ENCODE measurements around the gene MYO19. TPM values are rescaled to one million over a fixed set of nuclear protein-coding genes. Genes with fewer than 3 reads are reported as not detected.

MYO19 gene
- total RNA-seq, 2 experiments from 2014 or later = 109 to 154 TPM

DNA sequence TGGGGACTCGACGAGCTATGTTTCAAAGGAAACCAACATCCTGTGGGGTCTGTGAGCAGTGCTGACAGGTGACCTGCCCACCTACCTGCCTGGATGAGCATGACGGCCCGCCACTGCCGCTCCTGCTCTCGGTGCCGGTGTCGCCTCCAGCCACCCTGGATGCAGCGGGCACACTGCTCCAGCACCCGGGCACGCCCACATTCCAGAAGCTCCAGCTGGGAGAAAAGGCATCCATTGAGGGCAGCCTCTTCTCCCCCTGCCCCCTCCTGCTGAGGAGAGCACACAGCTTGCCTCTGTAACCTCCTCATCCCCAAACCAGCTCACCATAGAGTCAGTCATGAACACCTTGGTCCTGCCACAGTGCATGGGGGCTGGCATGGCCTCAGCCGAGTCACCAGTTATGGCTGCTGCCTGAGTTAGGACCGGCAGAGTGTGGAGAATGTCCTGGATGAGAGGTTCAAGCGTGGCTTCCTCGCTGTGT lies 33.9 kb downstream of the MYO19 start:
- H3K27ac ChIP-seq (ENCODE audit: low read depth, low read length, poor library complexity, severe bottlenecking) = no peak overlapping the region
- CTCF ChIA-PET (ENCODE audit: unreplicated experiment) = interaction anchor here (0.6 kb wide), 1 partner anchor 82 kb away, joined by 3 read pairs; no protein-coding TSS in a partner anchor
- no peaks in the 10 kb centered on the region for H4K20me1 ChIP-seq (ENCODE audit: insufficient read depth, low read length)
- DNase-seq (ENCODE audit: low spot score) = no peak
- no peaks in the 10 kb centered on the region for H3K4me1 ChIP-seq (ENCODE audit: insufficient read depth, low read length, poor library complexity, severe bottlenecking)
- no peaks in the 10 kb centered on the region for H3K79me2 ChIP-seq (ENCODE audit: insufficient read depth, low read depth, low read length)
- POLR2A ChIA-PET = no interaction called here
- H3K4me2 ChIP-seq (ENCODE audit: low read length) = no peak overlapping the region
- TF ChIP-seq, protein P1, sequence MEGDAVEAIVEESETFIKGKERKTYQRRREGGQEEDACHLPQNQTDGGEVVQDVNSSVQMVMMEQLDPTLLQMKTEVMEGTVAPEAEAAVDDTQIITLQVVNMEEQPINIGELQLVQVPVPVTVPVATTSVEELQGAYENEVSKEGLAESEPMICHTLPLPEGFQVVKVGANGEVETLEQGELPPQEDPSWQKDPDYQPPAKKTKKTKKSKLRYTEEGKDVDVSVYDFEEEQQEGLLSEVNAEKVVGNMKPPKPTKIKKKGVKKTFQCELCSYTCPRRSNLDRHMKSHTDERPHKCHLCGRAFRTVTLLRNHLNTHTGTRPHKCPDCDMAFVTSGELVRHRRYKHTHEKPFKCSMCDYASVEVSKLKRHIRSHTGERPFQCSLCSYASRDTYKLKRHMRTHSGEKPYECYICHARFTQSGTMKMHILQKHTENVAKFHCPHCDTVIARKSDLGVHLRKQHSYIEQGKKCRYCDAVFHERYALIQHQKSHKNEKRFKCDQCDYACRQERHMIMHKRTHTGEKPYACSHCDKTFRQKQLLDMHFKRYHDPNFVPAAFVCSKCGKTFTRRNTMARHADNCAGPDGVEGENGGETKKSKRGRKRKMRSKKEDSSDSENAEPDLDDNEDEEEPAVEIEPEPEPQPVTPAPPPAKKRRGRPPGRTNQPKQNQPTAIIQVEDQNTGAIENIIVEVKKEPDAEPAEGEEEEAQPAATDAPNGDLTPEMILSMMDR (conservative IDR thresholded peaks at IDR 0.05; ENCODE audit: low read length) = no peak
- no peak for TF ChIP-seq EZH2phosphoT487 (IDR thresholded peaks at IDR 0.05; ENCODE audit: borderline replicate concordance, low read depth, low read length)
- H3K9me3 ChIP-seq (ENCODE audit: low read length) = no peaks in the 10 kb centered on the region
- H3K4me3 ChIP-seq (ENCODE audit: low read depth, low read length, poor library complexity, severe bottlenecking) = no peak overlapping the region
- peaks cover 91% of the 10 kb centered on the region for H3K36me3 ChIP-seq (ENCODE audit: insufficient read depth, low read length)
- intact Hi-C loops (cut with micrococcal nuclease; ENCODE audit: unreplicated experiment) = no loop called here
- no peaks in the 10 kb centered on the region for H3K9me2 ChIP-seq (ENCODE audit: insufficient read depth, low read length)
- H2AFZ ChIP-seq (ENCODE audit: low read length) = no peak overlapping the region
- no TSS peak for BruUV-seq (replicated peaks)

DNA sequence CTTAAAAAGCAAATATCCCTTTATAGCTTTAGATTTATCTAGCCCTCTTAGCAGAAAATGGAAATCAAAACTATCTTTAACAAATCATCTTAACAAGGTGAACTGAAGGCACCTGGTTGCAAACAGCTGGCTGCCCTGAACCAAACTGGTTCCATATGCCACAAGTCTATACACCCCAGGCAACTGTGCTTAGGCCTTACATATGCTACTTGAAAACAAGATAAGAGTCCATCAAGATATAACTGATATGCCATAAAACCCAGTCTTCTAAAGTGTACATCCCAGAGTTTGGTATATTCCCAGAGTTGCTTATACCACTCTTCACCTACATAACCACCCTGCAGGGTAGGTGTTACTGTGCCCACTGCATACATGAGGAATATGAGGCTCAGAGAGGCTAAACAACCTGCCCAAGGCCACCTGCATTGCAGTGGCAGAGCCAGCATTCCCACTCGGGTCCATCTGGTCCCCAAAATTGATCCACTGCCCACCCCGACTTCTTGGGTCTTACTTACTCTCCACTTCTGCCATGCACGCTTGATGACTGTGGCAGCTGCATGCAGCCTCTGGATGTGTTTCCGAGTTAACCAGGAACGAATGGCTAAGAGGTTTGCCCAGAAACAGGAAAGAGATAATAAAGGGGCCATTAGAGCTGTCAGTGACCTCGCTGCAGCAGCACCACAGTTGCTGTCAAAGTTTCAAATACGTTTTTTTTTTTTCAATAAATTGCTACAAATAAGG lies 35.9 kb downstream of the MYO19 start:
- POLR2A ChIA-PET = interaction anchor here (1.6 kb wide), 1 partner anchor 13 kb away, joined by 4 read pairs; no protein-coding TSS in a partner anchor
- H2AFZ ChIP-seq (ENCODE audit: low read length) = no peak overlapping the region

More for the DNA sequence above, 35.9 kb downstream of the MYO19 start:
- intact Hi-C loops (cut with micrococcal nuclease; ENCODE audit: unreplicated experiment) = no loop called here
- Histone ChIP-seq H3K4me3 (ENCODE audit: low read depth, low read length, poor library complexity, severe bottlenecking) (no peak overlapping the region), H3K4me1 (ENCODE audit: insufficient read depth, low read length, poor library complexity, severe bottlenecking) (no peaks in the 10 kb centered on the region), H3K9me3 (ENCODE audit: low read length) (no peaks in the 10 kb centered on the region), H3K9me2 (ENCODE audit: insufficient read depth, low read length) (no peaks in the 10 kb centered on the region), H3K79me2 (ENCODE audit: insufficient read depth, low read depth, low read length) (no peaks in the 10 kb centered on the region), H3K4me2 (ENCODE audit: low read length) (no peak overlapping the region), H4K20me1 (ENCODE audit: insufficient read depth, low read length) (no peaks in the 10 kb centered on the region), H3K36me3 (ENCODE audit: insufficient read depth, low read length) (peaks cover 93% of the 10 kb centered on the region), H3K27ac (ENCODE audit: low read depth, low read length, poor library complexity, severe bottlenecking) (no peak overlapping the region)
- DNase-seq (ENCODE audit: low spot score) = no peak
- TF ChIP-seq EZH2phosphoT487 (IDR thresholded peaks at IDR 0.05; ENCODE audit: borderline replicate concordance, low read depth, low read length) = no peak
- TF ChIP-seq, protein P1 (conservative IDR thresholded peaks at IDR 0.05; ENCODE audit: low read length) = no peak
- no TSS peak for BruUV-seq (replicated peaks)
- CTCF ChIA-PET (ENCODE audit: unreplicated experiment) = no interaction called here

Data from OCI-LY7 (cell line).